G401.6 (cell line): Measurements from ENCODE around the gene MROH2B.
"Not testable (repeated sequence)": the region's sequence is repeated elsewhere in the genome, so short reads cannot be mapped to it uniquely, and the experiment has no call there.

ENCODE experiments used
- FAIRE-seq: peaks from 2 replicates; lab custom pipeline; 2012; peaks lifted over from hg19 to GRCh38; lab: Jason Lieb, UNC

The MROH2B gene

DNA sequence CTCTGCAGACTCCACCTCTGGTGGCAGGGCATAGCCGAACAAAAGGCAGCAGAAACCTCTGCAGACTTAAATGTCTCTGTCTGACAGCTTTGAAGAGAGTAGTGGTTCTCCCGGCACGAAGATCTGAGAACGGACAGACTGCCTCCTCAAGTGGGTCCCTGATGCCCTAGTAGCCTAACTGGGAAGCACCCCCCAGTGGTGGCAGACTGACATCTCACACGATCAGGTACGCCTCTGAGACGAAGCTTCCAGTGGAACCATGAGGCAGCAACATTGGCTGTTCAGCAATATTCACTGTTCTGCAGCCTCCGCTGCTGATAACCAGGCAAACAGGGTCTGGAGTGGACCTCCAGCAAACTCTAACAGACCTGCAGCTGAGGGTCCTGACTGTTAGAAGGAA lies 48.5 kb downstream of the MROH2B start:
- FAIRE-seq: not testable (repeated sequence)

DNA sequence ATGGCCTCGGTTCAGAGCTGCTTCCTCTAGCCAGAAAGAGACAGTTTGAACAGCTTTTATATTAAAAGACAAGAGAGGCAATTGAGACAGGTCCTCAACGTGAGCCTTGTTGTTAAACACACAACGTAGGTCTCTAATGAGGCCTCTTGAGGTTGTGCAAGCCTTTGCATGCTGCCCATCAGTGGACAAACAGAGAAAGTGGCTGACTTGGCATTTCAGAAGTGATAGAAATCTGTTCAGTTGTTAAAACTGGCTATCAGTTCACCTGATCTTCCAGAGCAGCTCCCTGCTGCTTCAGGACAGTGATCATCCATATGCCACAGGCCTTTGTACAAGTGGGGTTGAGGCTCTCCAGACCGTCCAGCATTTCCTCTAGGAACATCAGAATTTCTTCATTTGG lies 58.8 kb downstream of the MROH2B start:
- FAIRE-seq: no peak

DNA sequence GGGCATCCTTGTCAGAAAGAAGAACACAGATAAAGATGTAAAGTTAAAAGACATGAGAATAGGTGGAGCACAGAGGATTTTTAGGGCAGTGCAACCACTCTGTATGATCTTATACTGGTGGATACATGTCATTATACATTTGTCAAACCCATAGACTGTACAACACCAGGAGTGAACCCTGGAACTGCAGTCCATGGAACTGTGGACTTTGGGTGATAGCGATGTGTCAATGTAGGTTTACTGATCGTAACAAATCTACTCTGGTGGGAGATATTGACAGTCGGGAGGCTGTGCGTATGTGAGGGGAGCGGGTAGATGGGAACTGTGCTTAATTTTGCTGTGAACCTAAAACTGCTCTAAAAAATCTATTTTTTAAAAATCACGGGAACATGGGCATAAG lies 60.6 kb downstream of the MROH2B start:
- no peak for FAIRE-seq

DNA sequence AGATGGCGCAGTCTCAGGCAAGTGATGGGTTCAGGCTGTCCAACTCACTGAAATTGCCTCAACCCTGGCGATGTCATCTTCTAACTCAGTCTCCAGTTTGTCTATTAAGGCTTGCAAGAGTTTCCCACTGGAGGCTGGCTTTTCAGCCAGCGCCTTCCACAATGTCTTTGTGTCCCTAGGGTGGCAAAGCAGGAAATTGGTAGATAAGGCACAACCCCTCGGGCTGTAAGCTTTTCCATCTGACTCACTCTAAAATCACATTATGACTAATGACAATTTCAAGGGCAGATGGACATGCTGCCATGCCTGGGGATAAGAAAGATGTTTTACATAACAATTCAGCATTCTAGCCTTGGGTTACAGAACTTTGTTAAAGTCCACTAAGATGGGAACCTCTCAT lies 61.9 kb downstream of the MROH2B start:
- FAIRE-seq: no peak

DNA sequence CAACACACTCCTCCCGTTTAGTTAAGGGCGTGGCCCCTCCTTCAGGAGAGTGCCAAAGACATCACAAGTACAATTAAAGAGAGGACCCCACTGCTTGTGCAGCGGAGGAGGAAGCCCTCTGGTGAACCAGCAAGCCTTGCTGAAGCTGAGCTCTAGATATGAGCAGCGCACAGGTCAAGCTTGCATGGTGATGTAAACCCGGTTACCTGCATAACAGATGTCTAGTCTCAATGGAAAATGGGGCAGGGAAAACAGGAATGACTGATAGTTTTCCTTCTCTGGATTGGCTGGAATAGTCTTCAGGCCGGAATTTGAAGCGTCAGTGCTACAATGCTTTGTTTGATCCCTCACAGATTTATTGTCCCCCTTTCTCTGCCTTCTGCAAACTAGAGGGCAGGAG lies 66.2 kb downstream of the MROH2B start:
- FAIRE-seq: no peak

DNA sequence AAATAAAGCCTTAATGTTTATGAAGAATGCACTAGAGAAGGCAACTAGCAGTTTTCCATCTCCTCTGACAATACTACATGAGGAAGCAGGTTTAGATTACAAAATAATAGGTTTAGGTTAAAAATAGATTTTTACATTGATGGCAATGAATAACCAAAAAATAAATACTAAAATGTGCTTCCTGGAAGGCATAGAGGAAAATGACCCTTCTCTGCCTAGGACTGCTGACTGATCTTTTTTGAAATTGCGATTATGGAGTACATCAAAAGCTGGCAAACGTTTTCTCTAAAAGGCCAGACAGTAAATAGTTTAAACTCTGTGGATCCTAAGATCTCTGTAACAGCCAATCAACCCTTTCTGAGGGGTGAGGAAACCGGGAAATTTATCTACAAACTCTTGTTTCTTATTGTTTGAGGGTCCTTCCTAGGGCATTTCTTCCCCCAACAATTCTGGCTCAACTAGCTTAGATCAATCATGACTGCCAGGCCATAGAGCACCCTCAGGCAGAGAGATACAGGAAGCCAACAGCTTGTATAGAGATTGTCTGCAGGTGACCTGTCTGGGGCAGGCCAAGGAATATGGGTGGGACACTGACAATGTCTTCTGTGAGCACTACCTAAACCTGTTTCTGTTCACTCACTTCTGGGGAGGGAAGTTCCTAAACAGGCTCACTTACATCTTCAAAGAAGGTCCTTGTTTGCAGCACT lies 67.3 kb downstream of the MROH2B start:
- FAIRE-seq: no peak

DNA sequence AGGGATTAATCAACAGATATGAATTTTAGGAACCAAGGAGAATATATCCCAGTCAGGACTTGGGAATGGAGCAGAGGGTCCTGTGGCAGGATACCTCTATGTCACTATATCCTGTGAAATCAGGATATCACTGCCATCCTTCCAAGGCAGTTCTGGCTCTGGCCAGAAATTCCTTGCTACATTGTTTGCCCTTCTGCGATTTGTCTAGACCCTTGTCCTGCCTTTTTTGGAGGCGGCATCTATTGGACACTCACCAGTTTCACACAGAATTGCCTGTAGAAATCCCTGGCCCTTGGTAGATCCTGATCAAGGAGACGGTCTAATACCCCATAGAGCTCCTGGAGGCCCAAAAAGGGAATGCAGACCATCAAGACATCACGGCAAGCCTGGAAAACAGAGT lies 71.2 kb downstream of the MROH2B start:
- no peak for FAIRE-seq

DNA sequence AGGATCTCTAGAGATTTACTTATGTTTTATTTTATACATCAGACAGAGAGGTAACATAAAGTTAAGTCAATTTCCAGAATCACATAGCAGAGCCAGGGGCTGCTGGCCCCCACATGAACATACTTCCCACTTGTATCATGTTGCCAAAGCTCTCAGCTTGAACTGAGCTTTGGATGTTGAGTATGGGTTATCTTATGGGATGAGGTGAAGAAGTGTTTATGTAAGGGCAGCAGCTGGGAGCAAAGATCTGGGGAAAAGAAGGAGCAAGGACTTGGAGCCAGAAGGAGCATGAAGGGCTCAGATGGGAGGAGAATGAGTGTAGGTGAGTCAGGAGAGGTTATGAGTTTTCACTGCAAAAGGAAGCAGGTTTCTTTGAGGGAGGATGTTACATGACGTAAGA lies 72.0 kb downstream of the MROH2B start:
- no peak for FAIRE-seq

DNA sequence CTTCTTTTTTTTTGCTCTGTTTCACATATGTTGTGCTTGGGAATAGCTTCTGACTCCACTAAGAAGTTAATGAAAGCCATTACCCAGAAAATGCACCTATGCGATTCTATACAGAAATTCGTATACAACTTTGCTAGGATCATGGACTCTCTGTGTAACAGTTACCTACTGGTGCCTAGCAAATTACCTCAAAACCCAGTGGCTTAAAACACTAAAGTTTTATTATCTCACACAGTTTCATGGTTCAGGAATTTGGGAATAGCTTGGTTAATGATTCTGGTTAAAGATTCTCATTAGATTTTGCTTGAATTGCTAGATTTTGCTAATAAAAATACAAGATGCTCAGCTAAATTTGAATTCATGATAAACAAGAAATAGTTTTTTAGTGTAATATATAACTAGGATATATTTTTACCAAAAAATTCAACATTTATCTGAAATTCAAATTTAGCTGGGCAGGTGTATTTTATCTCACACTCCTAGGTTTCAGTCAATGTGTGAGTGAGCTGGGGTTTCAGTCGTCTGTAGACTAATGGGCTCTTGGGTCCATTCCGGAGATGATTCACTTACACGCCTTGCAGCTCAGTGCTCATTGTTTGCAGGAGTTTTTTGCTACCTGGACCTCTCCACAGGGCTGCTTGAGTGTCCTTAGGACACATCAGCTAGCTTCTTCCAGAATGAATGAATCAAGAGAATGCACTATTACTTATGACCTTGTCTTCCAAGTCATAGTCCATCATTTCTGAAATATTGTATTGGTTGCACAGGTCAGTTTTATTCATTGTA lies 75.1 kb downstream of the MROH2B start:
- no peak for FAIRE-seq

DNA sequence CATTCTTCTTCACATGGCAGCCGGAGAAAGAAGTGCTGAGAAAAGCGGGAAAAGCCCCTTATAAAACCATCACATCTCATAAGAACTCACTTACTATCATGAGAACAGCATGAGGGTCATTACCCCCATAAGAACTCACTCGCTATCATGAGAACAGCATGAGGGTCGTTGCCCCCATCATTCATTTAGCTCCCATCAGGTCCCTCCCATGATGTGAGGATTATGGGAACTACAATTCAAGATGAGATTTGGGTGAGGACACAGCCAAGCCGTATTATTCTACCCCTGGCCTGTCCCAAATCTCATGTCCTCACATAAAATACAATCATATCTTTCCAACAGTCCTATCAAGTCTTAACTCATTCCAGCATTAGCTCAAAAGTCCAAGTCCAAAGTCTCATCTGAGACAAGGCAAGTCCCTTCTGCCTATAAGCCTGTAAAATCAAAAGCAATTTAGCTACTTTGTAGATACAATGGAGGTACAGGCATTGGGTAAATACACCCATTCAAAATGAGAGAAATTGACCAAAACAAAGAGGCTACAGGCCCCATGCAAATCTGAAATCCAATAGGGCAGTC lies 79.1 kb downstream of the MROH2B start:
- no peak for FAIRE-seq

DNA sequence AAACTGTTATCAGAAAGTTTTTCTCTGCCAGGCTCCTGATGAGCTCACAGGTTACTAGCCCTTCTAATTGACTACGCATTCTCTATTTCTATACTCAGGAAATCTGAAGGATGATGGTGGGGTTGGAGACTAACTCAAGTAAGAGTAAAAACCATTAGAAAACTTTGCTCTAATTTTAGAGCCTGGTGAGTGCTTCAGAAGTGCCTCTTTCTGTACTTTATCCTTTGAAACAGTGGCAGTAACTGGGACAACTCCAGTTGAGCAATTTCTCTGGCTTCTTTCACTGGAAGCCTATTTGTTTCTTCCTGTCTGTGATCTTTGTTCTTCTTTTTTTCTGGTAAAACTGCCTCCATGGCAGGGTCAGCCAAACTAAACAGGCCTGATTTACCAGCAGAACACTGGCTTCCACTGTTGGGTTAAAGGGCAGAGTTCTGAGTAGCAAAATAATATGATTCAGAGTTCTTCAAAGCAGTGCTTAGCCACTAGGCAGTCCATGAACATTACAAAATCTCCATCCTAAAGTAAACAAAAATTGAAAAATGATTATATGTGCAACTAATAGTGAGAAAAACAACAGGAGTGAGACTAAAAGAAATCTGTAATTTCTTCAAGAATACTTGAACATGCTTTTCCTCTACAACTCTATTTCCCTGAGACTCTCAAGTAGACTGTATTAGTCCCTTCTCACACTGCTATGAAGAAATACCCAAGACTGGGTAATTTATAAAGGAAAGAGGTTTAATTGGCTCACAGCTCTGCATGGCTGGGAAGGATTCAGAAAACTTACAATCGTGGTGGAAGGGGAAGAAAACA lies 79.8 kb downstream of the MROH2B start:
- no peak for FAIRE-seq

DNA sequence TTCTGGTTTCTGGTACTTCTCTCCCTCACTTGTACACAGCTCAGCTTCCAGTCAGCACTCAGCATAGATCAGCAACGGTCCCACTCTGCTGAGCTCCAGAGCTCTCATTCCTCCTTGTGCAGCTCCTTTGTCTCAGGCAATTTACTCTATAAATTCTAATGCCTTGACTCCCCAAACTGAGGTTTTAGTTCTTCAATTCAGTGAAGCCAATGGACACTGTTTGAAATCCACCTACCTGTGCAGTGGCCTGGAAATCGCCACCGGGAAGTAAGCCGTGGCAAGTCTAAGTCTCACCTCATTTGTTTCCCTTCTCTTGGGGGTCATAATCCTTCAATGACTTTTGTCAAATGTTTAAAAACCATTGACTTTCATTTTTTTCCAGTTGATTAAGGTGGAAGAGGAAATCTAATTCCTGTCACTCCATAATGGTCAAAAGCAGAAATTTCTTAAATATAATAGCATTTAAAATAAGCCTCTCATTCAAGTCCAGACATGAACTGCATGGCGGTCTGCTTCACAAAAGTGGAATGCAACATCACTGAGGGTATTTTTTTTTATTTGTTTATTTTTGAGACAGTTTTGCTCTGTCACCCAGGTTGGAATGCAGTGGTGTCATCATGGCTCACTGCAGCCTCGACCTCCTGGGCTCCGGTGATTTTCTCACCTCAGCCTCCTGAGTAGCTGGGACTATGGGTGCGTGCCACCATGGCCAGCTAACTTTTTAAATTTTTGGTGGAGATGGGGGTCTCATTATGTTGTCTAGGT lies 82.2 kb downstream of the MROH2B start:
- no peak for FAIRE-seq

DNA sequence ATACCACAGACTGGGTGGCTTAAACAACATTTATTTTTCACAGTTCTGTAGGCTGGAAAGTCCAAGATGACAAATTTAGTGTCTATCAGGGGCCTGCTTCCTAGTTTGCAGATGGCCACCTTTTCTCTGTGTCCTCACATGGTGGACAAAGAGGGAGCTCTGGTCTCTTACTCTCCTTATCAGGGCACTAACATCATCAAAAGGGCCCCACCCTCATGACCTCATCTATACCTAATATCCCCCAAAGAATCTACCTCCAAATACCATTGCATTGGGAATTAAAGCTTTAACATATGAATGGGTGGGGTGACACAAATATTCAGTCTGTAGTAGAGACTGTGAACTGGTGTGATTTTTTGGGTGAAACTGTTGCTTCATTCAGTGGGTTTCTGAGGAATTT lies 83.8 kb downstream of the MROH2B start:
- FAIRE-seq: no peak

DNA sequence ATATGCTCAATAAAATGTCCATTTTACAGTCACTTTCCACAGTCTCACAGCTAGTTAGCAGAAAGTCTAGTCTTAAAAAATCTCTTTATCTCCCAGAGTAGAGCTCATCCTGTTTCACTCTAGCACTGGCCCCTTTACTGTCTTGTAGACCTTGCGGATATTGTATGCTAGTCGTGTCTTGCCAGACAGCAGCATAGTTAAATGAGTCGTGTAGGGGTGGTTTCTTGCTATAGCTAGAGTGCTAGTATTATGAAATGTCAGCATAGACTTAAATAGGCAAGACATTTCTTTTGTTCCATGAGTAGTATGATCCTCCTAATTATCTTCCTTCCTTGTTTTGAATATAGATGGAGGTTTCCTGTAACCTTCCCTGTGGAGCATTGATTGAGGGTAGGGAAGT lies 84.5 kb downstream of the MROH2B start:
- FAIRE-seq: no peak

DNA sequence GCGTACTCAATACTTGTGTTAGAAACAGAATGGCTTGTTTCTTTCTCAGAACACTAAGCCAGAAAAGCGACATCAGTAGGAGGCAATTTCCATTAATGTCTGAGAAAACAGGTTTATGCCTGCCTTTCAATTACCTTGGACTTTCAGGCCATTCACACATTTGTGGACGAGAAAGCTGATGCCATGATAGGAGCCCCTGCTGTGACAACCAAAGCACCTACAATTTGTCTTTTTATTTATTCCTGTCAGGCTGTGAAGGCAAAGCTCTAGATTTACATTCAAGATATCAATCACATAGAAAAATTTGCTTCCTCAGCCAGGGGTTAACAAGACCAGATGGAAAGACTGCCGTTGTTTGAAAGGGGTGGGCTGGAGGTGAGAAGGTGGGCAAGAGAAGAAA lies 85.6 kb downstream of the MROH2B start:
- no peak for FAIRE-seq

DNA sequence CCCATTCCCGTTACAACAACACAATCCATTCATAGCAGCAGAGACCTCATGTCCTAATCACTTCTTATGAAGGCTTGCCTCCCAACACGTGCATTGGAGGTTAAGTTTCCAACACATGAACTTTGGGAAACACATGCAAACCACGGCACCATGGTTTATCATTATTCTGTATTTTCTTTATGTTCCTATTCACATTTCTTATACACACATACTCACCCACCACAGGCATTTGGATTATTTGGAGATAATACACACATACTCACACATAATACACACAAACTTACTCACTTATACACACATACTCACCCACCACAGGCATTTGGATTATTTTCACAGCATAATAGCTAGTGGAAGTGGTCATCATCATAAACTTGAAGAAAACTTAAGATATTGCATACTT lies 86.3 kb downstream of the MROH2B start:
- no peak for FAIRE-seq

DNA sequence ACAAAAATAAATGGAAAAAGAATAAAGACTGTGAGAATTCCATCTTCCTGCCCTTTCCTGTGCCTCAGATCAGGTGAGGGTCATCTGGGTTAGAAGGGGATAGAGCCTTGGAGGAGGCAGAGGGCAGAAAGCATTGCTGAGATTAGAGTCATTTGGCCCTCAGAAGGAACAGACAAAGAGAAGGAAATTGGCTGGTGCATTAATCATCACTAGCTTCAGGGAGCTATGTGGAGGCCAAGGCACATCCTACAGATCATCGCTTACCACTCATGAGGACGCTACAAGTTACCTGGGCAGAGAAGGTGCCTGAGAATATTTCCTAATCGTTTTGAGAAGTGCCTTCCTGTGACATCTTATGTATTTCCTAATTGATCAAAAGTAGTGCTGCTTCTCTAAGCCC lies 87.4 kb downstream of the MROH2B start:
- FAIRE-seq: no peak

DNA sequence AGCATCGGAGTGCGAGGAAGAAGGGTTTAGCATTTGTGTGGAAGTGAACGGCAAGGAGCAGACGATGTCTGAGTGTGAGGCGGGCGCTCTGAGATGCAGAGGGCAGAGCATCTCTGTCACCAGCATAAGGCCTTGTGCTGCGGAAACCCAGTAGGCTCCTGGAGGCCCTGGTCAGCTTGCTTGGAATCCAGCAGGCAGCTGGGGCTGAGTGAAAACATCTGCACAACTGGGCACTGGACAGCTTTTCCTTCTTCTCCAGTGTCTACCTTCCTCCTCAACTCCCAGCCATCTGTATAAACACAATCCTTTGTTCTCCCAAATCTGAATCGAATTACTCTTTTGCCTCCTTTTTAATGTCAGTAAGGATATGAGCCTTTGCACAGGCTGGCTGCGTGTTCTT lies 89.7 kb downstream of the MROH2B start:
- FAIRE-seq: no peak

DNA sequence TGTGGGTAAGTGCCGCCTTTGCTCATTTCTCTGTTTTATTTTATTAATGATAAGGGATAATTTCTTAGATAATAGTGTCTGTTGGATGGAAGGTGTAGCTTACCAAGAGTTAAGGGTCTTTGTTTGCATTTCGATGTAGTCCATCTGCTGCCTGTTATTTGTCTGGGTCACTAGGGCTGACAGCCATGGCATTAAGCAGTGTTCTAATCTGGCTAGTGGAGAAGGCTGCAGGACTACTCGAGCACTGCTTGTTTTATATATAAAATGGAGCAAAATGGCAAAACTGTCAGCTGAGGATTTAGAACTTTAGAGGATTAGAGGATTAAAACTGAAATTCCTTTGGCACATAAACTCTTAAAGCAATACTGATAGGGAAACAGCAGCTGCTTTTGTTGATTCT lies 94.3 kb downstream of the MROH2B start:
- no peak for FAIRE-seq

DNA sequence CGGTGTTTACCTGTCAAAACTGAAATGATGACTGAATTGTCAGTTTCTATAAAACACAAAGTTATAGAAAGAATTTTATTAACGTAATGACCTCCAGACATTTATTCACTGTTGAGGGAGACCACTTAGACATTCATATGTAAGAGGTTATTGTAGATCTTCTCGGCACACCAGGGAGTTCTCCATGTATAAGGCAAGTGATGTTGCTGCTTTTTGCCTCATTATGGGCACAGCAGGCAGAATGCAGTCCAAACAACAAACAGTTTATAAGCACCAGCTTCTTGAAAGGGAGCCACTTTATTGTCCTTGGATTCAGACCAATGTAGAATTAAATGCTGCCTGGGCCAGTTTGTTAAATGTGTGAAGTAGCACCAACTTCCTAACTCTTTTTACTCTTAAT lies 95.1 kb downstream of the MROH2B start:
- no peak for FAIRE-seq

DNA sequence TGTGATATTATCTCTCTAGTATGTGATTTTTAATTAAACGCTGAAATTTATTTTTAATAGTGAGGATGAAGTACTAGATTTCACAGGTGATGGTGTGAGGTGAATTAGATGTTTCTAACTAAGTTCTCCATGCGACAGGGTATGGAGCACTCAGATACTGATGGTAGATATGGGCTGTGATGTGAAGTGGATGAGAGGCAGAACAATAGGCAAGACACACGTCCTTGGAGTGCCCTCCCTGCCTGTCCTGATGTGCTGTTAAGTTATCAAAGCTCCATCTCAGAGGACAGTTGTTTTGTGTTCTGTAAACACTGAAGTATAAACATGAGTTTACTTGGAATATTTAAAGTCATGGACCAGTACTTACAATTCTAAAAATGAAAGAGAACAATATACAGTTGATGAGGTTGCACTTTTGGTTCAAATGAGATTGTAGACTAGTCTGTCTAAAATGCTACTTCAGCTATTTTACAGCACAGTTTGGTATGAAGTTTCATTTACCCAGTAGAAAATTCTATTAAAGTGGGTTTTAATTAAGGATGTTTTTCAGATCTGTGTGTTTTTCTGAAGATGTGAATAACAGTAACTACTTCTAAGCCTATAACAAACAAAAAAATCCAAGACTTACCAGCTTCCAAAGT lies 97.7 kb downstream of the MROH2B start:
- FAIRE-seq: no peak

DNA sequence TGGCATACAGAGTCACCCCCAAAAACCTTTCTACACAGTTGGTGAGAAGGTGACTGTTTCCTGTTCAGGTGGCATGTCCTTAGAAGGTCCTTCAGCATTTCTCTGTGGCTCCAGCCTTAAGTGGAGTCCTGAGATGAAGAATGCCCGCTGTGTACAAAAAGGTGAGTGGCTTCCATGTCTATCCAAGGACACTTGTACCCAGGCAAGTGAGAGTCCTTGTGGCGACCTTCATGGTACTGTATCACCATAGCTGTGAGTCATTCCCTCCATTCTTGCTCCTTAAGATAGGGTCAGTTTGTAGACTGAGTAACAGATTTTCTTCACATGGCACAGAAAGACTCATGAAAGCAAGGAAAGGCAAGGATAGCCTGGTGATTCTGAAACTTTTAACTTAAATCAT lies 98.7 kb downstream of the MROH2B start:
- FAIRE-seq: no peak
